NCI-H2171 treated with DMSO at 0.1 percent for 48 hours (cell line): ENCODE data around the gene RBM26.
A peak's percentile ranks its signal among the peaks of the same experiment; 100 is the strongest.

Experiments
- DNase-seq: peaks from one replicate; lab custom pipeline; 2025; lab: John Stamatoyannopoulos, UW

Gene RBM26, protein sequence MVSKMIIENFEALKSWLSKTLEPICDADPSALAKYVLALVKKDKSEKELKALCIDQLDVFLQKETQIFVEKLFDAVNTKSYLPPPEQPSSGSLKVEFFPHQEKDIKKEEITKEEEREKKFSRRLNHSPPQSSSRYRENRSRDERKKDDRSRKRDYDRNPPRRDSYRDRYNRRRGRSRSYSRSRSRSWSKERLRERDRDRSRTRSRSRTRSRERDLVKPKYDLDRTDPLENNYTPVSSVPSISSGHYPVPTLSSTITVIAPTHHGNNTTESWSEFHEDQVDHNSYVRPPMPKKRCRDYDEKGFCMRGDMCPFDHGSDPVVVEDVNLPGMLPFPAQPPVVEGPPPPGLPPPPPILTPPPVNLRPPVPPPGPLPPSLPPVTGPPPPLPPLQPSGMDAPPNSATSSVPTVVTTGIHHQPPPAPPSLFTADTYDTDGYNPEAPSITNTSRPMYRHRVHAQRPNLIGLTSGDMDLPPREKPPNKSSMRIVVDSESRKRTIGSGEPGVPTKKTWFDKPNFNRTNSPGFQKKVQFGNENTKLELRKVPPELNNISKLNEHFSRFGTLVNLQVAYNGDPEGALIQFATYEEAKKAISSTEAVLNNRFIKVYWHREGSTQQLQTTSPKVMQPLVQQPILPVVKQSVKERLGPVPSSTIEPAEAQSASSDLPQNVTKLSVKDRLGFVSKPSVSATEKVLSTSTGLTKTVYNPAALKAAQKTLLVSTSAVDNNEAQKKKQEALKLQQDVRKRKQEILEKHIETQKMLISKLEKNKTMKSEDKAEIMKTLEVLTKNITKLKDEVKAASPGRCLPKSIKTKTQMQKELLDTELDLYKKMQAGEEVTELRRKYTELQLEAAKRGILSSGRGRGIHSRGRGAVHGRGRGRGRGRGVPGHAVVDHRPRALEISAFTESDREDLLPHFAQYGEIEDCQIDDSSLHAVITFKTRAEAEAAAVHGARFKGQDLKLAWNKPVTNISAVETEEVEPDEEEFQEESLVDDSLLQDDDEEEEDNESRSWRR

DNA sequence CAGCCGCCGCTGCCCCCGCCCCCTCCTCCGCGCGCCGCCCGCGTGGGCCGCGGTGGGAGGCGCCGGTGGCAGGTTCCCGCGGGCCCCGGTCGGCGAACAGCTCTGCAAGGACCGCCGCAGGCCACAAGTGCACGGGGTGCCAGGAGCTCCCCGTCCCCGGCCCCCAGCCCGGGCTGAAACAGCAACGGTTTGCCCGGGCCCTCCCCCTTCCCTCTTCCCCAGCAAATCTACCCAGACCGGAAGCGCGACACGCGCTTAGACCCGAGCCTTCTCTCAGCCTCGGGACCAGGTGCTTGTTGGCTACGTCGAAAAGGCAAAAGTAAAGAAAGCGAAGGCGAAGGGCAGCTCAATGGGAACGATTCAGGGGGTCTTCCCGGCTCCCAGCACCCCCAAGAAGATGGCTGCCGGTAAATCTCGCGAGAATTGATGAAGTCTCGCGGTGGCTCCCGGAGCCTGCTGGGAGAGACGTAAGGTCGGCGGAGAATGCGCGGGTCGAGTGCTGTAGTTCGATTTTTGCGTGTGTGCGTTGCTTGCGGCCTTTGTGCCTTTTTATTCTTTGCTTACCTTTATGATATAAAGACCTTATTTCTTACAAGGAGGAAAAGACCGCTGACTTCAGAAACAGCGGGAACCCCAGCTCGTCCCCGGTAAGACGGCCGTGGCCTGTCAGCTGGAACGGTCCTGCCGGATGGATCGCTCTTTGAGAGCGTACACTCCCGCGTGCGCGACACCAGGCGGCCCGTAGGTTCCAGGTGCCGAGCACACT, at the start of gene RBM26:
Gene RBM26 (minus strand): TSS at position 425 of the 766 bp plus-strand sequence. CDS start 481 bp downstream, outside the sequence.
- peak; percentile 91 for DNase-seq

DNA sequence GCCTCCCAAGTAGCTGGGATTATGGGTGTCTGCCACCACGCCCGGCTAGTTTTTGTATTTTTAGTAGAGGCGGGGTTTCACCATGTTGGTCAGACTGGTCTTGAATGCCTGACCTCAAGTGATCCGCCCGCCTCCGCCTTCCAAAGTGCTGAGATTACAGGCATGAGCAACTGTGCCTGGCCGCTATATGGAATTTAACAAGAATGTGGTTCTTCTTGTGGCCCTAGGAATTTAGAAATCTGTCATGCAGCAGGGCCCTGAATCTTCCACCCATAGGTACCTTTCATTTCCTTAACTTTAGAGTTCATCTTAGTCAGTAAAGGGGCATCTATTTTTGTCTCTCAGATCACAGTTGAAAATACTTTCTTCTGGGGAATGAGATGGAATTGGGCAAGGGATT, 49.3 kb upstream of the RBM26 start:
- no peak for DNase-seq

DNA sequence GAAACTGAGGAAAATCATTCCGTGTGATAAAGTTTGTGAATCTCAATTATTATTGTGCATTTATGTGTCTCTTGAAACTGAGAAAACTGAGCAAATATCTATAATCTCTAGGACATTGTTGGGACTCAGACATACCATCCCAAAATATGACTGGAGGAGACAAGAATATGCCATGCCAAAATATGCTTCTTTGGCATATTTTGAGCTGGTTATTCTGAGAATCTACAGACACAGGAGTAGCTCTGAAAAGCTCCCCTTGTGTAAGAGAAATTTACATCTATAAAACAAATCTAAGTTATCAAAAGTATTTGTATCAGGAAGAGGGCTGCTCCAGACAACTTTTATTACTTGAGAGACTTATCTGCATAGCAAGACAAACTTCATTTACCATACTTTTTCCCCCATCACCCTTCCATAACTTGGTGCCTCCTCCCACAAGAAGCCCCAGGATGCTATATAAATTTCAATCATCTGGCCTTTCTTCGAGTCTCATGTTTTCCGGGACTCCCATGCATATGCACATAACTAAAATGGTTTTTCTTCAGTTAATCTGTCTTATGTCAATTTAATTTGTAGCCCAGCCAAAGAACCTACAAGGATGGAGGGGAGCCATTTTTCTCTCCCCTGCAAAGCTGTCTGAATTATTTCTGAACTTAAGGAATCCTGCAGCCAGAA, 46.3 kb upstream of the RBM26 start:
- no peak for DNase-seq

DNA sequence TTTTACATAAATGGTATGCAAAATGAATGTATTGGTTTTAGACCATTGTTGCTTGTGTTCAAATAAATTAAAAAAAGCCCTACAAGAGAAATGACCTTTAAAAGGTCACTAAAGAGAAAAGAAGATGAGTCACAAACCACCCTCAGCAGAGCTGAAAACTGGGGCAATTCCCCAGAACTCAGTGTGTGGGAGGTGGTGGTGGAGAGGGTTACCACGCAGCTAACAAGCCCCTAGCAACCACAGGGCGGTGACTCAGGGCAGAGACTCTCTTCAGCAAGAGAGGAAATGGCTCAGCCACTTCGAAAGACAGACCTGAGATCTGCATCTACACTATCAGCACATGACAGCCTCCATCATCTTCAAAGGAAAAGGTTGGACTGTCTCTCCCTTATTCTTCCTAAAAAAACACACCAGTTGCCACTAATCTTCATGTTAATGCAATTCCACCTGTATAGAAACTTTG, 45.5 kb upstream of the RBM26 start:
- no peak for DNase-seq

DNA sequence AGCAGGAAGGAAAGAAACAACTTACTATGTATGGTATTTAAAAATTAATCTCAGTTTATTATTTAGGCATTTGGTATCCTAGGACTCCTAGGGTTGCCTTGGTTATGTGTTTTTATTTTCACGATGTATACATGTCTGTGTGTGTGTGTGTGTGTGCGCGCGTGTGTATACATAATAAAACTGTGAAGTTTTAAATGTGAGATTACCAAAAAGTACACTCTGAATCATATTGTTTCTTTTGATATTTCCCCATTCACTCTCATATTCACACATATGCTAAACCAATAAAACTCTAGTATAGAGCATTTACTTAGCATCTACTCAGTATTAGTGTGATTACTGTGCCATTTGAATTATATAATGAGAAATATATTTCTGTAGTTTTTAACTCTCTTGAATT, 44.1 kb upstream of the RBM26 start:
- no peak for DNase-seq

DNA sequence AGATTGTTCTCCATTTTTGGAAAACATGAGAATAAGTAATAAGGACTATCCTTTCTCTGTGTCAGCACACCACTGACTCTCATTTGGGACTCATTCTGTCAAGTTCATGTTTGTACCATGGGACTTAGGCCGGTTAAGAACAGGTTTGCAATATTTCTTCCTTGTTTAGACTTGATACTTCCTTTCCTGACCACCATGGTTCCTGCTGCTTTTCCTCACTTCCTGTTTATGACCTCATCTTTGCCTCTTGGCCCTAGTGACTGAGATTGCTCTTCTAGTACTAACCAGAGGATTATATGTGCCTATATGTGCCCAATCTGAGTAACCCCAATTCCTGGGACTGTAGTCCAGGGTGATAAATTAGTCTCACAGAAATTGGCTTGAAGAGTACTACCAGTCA, 42.4 kb upstream of the RBM26 start:
- no peak for DNase-seq

DNA sequence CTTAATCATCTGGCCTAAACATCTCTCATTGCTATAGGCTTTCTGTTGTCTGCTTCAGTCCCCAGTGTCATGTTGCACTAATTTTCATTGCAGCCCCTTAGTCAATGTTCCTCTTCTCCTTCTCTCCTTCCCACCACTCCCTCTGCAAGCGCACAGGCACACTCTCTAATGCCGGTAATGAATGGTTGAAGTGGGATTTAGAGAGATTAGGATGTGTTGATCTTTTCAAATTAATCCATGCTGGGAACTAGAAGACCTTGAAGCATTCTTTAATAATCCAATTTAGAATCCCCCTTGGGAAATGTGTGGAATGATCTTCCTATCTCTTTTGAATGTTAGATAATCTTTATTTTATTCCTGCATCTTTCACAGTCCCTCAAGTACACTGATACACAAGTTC, 41.7 kb upstream of the RBM26 start:
- no peak for DNase-seq

DNA sequence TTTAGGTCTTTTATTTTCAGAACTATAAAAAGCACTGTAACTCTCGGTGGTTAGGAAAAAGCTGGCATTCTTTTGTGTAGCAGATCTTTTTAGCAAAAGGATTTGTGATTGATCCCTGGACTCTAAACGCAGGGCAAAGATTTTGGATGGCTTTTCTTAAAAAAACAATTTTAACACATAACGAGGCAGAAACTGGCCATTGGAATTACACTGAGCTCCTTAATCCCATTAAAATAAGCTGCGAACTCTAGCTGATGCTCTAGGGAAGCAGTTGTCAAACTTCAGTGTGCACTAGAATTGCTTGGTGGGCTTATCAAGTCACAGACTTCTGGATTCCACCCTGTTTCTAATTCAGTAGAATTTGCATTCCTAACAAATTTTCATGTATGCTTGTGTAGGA, 41.1 kb upstream of the RBM26 start:
- DNase-seq: no peak

DNA sequence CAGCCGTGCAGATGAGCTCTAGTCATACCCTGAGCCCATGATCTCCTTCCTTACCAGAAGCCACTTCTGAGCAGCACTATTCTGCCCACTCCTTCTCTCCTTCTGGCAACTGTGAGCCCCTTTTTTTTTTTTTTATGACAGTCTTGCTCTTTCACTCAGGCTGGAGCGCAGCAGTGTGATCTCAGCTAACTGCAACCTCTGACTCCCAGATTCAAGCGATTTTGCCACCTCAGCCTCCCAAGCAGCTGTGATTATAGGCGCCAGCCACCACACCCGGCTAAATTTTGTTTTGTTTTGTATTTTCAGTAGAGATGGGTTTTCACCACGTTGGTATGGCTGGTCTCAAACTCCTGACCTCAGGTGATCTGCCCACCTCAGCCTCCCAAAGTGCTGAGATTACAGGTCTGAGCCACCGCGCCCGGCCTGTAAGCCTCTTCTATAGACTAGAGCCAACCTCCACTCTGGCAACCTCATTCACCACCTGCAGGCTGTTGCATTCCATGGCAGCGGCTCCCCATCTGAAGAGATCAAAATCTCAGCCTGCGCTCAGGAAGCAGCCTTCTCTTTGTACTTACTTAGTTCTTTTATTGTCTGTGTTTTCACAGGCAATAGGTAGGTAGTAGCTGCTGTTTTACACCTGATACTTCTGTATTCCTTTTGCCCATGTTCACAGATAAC, 40.1 kb upstream of the RBM26 start:
- no peak for DNase-seq

DNA sequence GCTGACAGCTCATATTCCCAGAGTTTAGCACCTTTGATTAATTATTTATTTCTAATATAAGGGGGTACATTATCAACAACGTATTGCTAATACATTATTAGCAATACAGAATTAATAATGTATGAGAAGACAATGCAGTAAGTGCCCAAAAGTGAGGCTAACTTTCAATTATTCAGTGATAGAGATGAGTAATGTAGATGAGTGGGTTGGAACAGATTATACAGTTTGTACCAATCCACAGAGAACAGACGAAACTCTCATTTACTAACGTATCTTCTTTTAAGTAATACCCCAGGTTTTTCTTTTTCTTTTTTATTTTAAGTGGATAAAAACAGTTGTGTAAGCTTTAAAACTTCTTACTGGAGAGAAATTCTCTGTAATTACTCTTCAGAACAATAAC, 36.7 kb upstream of the RBM26 start:
- DNase-seq: no peak

DNA sequence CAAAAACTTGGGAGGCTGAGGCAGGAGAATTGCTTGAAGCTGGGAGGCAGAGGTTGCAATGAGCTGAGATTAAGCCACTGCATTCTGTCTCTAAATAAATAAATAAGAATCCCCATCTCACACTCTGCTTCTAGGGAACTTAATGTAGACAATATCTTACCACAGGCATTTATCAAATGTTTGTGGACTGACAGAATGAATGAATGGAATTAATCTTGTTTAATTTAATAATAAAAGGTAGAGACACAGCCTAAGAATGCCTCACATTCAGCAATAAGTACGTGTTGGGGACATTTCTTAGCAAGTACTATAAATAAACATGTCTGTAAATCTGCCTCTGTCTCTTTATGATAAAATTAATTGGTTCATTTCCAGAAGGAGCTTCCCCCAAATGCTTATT, 36.2 kb upstream of the RBM26 start:
- DNase-seq: no peak

DNA sequence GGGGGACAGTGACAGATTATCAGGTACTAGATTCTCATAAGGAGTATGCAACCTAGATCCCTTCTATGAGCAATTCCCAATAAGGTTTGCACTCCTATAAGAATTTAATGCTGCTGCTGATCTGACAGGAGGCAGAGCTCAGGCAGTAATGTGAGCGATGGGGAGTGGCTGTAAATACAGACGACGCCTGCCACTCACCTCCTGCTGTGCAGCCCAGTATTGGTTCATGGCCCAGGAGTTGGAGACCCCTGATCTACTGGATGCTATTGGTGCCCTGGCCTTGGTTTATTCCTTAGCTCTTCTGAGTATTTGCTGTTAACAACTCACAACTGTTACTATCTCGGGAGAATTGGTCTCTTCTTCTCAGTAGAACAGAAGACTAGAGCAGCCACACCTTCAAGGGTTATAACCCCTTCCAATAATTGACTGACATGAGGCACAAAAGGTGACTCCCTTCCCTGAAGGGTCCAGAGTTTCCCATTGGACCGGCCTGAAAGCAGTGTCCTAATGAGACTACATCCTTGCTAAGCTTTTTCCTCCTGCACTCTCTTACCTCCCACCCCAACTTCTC, 35.0 kb upstream of the RBM26 start:
- DNase-seq: no peak

DNA sequence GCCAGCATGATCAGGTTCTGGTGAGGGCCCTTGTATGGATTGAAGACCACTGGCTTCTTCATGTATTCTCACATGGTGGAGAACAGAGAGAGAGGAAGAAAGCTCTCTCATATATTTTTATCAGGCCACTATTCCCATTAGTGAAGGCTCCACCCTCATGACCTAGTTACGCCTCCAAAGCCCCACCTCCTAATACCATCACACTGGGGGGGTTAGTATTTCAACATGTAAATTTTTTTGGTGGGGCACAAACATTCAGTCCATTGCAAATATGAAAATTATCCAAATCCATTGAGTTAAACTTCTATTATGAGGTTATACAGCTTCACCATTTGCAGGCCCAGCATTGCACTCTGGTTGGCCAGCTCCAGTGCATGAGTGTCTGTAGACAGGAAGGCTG, 33.2 kb upstream of the RBM26 start:
- no peak for DNase-seq

DNA sequence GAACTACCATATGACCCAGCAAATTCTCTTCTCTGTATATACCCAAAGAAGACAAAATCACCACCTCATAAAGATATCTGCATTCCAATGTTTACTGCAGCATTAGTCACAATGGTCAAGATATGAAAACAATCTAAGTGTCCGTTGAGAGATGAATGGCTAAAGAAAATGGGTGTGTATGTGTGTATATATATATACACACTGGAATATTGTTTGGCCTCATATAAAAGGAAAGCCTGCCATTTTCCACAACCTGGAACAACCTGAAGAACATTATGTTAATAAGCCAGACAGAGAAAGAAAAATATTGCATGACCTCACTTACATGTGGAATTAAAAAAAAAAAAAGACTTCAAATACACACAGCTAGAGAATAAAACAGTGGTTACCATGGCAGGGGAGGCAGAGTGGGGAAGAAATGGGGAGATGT, 29.5 kb upstream of the RBM26 start:
- DNase-seq: no peak

DNA sequence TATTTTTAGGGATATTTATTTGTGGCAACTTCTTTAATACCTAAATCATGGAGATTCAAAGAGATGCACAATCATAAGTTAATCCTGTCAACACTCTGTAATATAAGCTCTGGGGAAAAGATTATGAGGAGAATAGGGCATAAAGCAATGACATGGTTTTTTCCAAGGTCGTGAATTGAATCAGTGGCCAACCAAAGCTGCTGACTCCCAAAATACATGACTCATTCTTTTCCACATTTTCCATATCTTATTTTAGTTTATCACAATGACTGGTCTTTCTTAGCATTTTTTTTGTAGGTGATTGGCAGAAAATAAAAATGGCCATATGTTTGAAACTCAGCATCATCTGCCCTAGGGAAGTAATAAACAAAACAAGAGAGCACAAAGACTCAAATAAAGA, 28.5 kb upstream of the RBM26 start:
- peak; percentile 67 for DNase-seq

DNA sequence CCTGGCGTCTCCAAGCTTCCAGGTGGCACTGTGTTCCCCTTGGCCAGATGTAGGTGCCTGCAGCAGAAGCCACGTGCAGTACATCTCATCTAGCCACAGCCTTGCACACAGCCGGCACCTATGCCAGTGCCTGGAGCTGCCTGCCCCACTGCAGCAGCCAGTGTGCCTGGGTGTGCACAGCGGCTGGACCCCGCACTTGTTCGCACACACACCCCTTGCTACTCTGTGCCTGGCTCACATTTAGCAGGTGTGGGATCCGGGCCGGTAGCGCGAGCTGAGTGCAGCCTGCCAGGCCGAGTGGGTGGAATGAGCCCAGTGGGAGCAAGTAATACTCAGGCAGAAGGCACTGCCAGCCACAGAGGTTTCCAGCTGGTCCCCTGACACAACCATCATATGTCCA, 26.9 kb upstream of the RBM26 start:
- peak; percentile 37 for DNase-seq

DNA sequence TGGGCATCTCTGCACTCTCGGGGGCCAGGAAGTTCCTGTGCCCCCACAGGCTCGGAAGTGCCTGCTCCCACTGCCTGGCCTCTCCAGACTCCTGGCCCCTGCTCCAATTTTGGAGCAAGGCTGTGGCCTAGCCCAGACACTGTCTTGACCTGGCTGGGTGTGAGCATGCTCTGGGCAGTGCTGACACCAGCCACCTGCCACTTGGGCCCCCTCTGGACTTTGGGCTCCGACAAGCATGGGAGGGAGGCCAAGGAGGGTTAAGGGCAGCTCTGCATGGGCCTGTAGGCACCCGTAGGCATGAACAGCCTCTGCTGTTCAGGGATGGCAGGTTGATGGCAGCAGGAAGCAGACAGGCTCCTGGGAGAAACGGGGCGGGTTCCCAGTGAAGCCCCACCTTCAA, 26.0 kb upstream of the RBM26 start:
- DNase-seq: no peak

DNA sequence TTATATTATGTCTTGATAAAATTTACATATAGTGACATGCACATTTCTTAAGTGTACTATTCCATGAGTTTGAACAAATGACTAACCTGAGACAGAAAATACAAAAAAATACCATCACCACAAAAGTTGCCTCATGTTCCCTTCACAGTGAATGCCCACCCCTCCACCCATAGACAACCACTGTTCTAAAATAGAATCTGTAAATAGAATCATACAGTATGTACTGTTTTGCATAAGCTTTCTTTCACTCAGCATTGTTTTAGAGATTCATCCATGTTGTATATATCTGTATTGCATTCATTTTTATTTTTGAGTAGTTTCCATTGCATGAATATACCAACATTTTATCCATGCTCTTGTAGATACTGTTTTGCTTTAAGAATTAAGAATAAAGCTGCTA, 23.3 kb upstream of the RBM26 start:
- DNase-seq: no peak

DNA sequence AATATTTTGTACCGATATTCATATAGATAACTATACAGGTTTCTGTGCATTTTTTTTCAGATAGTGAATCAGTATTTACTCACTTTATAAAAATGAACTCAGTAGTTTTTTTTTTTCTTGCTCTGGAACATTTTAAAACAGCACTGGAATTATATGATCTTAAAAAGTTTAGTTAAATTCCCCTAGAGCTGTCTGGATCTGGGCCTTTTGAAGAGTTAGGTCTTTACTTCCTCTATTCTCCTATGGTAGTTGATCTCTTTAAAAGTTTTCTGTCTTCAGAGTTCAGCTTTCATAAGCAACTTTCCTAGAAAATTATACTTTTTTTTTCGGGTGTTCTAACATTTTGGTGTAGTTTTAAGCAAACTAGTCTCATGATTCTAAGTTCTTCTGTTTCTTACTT, 21.8 kb upstream of the RBM26 start:
- DNase-seq: no peak

DNA sequence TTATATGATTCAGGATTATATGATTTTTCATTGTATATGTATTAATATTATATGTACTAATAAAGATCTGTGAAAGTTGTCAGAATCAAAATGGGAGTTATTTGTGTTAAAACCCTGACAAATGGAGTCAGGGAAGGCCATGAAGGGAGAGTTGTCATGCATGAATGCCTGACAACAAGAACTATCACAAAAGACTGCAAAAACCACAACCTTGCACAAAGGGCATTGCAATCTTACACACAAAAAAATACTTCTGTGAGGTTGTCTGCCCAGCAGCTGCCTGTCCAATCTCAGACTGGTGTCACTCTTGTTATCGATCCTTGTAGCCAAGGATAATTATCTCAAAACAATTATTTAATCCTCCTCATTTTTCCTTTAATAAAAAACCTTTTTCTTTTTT, 21.2 kb upstream of the RBM26 start:
- DNase-seq: no peak
